Caco-2 (cell line): Measurements from ENCODE around the gene MORN2. TPM values are rescaled to one million over a fixed set of nuclear protein-coding genes. Genes with fewer than 3 reads are reported as not detected.

Experiments used
- BruUV-seq: library from RNA; stranded (reverse); fragments of 400-500 nt; replicated peaks from 2 replicates; lab custom pipeline; 2021; lab: Mats Ljungman, UMichigan
- CTCF ChIA-PET: fragments of 300-600 bp; sonication (Branson Sonifier 250); formaldehyde crosslinking; loops from one replicate; lab custom pipeline; 2022; ENCODE audit warnings: antibody characterized with exemption; lab: Charles Lee
- POLR2A ChIA-PET: fragments of 300-600 bp; sonication (Branson Sonifier 250); formaldehyde crosslinking; loops from one replicate; lab custom pipeline; 2022; ENCODE audit warnings: antibody characterized with exemption; lab: Charles Lee
- DNase-seq, 2 experiments: peaks; one replicate each; pipeline versions ENCODE4 v3.0.0 to v3.0.0-alpha.2; 2020 to 2022
- H3K27me3 ChIP-seq: replicated peaks from 2 replicates; pipeline ENCODE4 v1.6.0; 2011; ENCODE audit warnings: low read length; ENCODE audit not compliant: control insufficient read depth, insufficient read depth
- H3K36me3 ChIP-seq: 2 replicates; pipeline ENCODE4 v1.5.1; 2011; ENCODE audit warnings: low read length; ENCODE audit not compliant: control insufficient read depth, insufficient read depth
- H3K4me1 ChIP-seq: fragments of 250-450 bp; sonication (Bioruptor Pico); 2 replicates; pipeline ENCODE4 v1.5.1; 2020; ENCODE audit warnings: mild to moderate bottlenecking
- H3K4me3 ChIP-seq: 2 replicates; pipeline ENCODE4 v1.5.1; 2011; ENCODE audit warnings: low read depth, mild to moderate bottlenecking, control low read depth, low read length
- H3K9me3 ChIP-seq: fragments of 250-450 bp; sonication (Bioruptor Pico); 2 replicates; pipeline ENCODE4 v1.5.1; 2020; ENCODE audit warnings: mild to moderate bottlenecking, moderate library complexity
- H3K27ac Mint-ChIP-seq: one replicate; pipeline ENCODE4 v1.8.0; 2022; ENCODE audit warnings: mixed read lengths; ENCODE audit not compliant: unreplicated experiment
- H3K27me3 Mint-ChIP-seq: one replicate; pipeline ENCODE4 v1.8.0; 2022; ENCODE audit warnings: mixed read lengths; ENCODE audit not compliant: insufficient read depth, unreplicated experiment
- H3K36me3 Mint-ChIP-seq: one replicate; pipeline ENCODE4 v1.8.0; 2022; ENCODE audit warnings: mild to moderate bottlenecking, mixed read lengths; ENCODE audit not compliant: insufficient read depth, unreplicated experiment
- H3K4me1 Mint-ChIP-seq: one replicate; pipeline ENCODE4 v1.8.0; 2022; ENCODE audit warnings: low read depth, mixed read lengths; ENCODE audit not compliant: unreplicated experiment
- H3K4me3 Mint-ChIP-seq: one replicate; pipeline ENCODE4 v1.8.0; 2022; ENCODE audit warnings: mild to moderate bottlenecking, moderate library complexity, mixed read lengths; ENCODE audit not compliant: unreplicated experiment
- H3K9me3 Mint-ChIP-seq: one replicate; pipeline ENCODE4 v1.8.0; 2022; ENCODE audit warnings: mixed read lengths; ENCODE audit not compliant: unreplicated experiment
- intact Hi-C: fragments of 100-400 bp; cut with micrococcal nuclease; formaldehyde crosslinking; loops from one replicate; pipeline ENCODE4 v1.10.0; 2022; ENCODE audit not compliant: unreplicated experiment
- total RNA-seq: library from RNA; stranded (reverse); gene quantifications from 2 replicates; pipeline ENCODE4 v1.2.3, GENCODE V29; 2022
- TF ChIP-seq, protein P1 (sequence below), 2 experiments: fragments of 200-600 bp in 1 of 2; IDR thresholded peaks; 1 replicate in 1 of 2; 2 replicates in 1 of 2; pipeline versions ENCODE4 v1.5.1 to v1.8.0; 2011 to 2022; ENCODE audit warnings: antibody characterized with exemption in 1 of 2, control low read depth in 1 of 2, inconsistent platforms in 1 of 2, low read depth in 1 of 2, low read length in 1 of 2, mild to moderate bottlenecking in 1 of 2, moderate library complexity in 1 of 2; ENCODE audit not compliant: insufficient read depth in 1 of 2, severe bottlenecking in 1 of 2, unreplicated experiment in 1 of 2

Gene MORN2
- total RNA-seq, 1 experiment from 2014 or later, result 5.5 TPM

GRCh38 chr2:38907743-38908562, 32.2 kb downstream of the MORN2 start:
- TF ChIP-seq, protein P1, sequence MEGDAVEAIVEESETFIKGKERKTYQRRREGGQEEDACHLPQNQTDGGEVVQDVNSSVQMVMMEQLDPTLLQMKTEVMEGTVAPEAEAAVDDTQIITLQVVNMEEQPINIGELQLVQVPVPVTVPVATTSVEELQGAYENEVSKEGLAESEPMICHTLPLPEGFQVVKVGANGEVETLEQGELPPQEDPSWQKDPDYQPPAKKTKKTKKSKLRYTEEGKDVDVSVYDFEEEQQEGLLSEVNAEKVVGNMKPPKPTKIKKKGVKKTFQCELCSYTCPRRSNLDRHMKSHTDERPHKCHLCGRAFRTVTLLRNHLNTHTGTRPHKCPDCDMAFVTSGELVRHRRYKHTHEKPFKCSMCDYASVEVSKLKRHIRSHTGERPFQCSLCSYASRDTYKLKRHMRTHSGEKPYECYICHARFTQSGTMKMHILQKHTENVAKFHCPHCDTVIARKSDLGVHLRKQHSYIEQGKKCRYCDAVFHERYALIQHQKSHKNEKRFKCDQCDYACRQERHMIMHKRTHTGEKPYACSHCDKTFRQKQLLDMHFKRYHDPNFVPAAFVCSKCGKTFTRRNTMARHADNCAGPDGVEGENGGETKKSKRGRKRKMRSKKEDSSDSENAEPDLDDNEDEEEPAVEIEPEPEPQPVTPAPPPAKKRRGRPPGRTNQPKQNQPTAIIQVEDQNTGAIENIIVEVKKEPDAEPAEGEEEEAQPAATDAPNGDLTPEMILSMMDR (IDR thresholded peaks at IDR 0.05; ENCODE audit: insufficient read depth in 1 of 2, low read depth in 1 of 2, low read length in 1 of 2, severe bottlenecking in 1 of 2, unreplicated experiment in 1 of 2), result no peak
- Histone ChIP-seq H3K4me1 (no peaks in the 10 kb centered on the region), H3K9me3 (no peaks in the 10 kb centered on the region), H3K36me3 (no peaks in the 10 kb centered on the region), H3K27me3 (no peaks in the 10 kb centered on the region), H3K4me3 (no peak overlapping the region)
- no peak overlapping the region for H3K4me3 Mint-ChIP-seq
- no peak for DNase-seq
- H3K4me1 Mint-ChIP-seq, result no peaks in the 10 kb centered on the region
- intact Hi-C loops, result no loop called here
- ChIA-PET CTCF (no interaction called here), POLR2A (no interaction called here)
- H3K9me3 Mint-ChIP-seq, result no peaks in the 10 kb centered on the region
- no TSS peak for BruUV-seq
- H3K36me3 Mint-ChIP-seq, result no peaks in the 10 kb centered on the region
- no peak overlapping the region for H3K27ac Mint-ChIP-seq
- no peaks in the 10 kb centered on the region for H3K27me3 Mint-ChIP-seq

- TF ChIP-seq, protein P1 (IDR thresholded peaks at IDR 0.05; ENCODE audit: insufficient read depth in 1 of 2, low read depth in 1 of 2, low read length in 1 of 2, severe bottlenecking in 1 of 2, unreplicated experiment in 1 of 2), result no peak
- DNase-seq, result no peak
- POLR2A ChIA-PET, result no interaction called here
- H3K4me3 ChIP-seq, result no peak overlapping the region
- no peaks in the 10 kb centered on the region for H3K4me1 ChIP-seq
- no peak overlapping the region for H3K27ac Mint-ChIP-seq
- no TSS peak for BruUV-seq
- intact Hi-C loops, result no loop called here
- no peaks in the 10 kb centered on the region for H3K36me3 Mint-ChIP-seq
- H3K9me3 ChIP-seq, result no peaks in the 10 kb centered on the region
- no peaks in the 10 kb centered on the region for H3K27me3 Mint-ChIP-seq
- H3K9me3 Mint-ChIP-seq, result no peaks in the 10 kb centered on the region
- H3K4me3 Mint-ChIP-seq, result no peak overlapping the region
- CTCF ChIA-PET, result no interaction called here
- H3K4me1 Mint-ChIP-seq, result no peaks in the 10 kb centered on the region
- H3K27me3 ChIP-seq, result no peaks in the 10 kb centered on the region
- H3K36me3 ChIP-seq, result no peaks in the 10 kb centered on the region
Observed at GRCh38 chr2:38909872-38910271, 34.1 kb downstream of the MORN2 start.

- Mint-ChIP-seq H3K4me3 (no peak overlapping the region), H3K27me3 (no peaks in the 10 kb centered on the region), H3K4me1 (no peaks in the 10 kb centered on the region), H3K36me3 (no peaks in the 10 kb centered on the region), H3K27ac (no peak overlapping the region), H3K9me3 (no peaks in the 10 kb centered on the region)
- no TSS peak for BruUV-seq
- DNase-seq, result no peak
- Histone ChIP-seq H3K4me3 (no peak overlapping the region), H3K9me3 (no peaks in the 10 kb centered on the region), H3K4me1 (no peaks in the 10 kb centered on the region), H3K36me3 (no peaks in the 10 kb centered on the region), H3K27me3 (no peaks in the 10 kb centered on the region)
- intact Hi-C loops, result no loop called here
- CTCF ChIA-PET, result no interaction called here
- POLR2A ChIA-PET, result no interaction called here
- TF ChIP-seq, protein P1 (IDR thresholded peaks at IDR 0.05; ENCODE audit: insufficient read depth in 1 of 2, low read depth in 1 of 2, low read length in 1 of 2, severe bottlenecking in 1 of 2, unreplicated experiment in 1 of 2), result no peak
Observed at GRCh38 chr2:38911191-38911590, 35.4 kb downstream of the MORN2 start.
